ENCODE results near the gene CA7.
A peak's percentile ranks its signal among the peaks of the same experiment; 100 is the strongest.

- TF ChIP-seq CTCF (IDR thresholded peaks at IDR 0.05 in 8 of 11, conservative IDR thresholded peaks at IDR 0.05 in 3 of 11), result no peak
- TF ChIP-seq POLR2A (IDR thresholded peaks at IDR 0.05), result no peak
- peak in 1 of 3 donors; percentile 21 for TF ChIP-seq POLR2AphosphoS5 (IDR thresholded peaks at IDR 0.05)
Measured at GRCh38 chr16:66801320-66802105, 42.7 kb upstream of the CA7 start, which contains the start of gene TERB1.
